GM23338 (cell line): ENCODE measurements around the gene DNAAF5. TPM values are rescaled to one million over a fixed set of nuclear protein-coding genes. Genes with fewer than 3 reads are reported as not detected.

Experiments
- ATAC-seq: fragments of 200-7000 bp; cut with Tn5 transposase; 3 replicates; pipeline ENCODE4 v1.9.1; 2020
- DNase-seq: peaks from one replicate; pipeline ENCODE4 v3.0.0-alpha.2; 2015; ENCODE audit warnings: low spot score
- H2AFZ ChIP-seq: fragments of 200-600 bp; sonication (generic); 2 replicates; pipeline ENCODE4 v1.8.0; 2016; ENCODE audit warnings: antibody characterized with exemption, mild to moderate bottlenecking, moderate library complexity
- H3F3A ChIP-seq: fragments of 200-600 bp; sonication (generic); replicated peaks from 2 replicates; pipeline ENCODE4 v1.8.0; 2017; ENCODE audit warnings: antibody characterized with exemption, mixed run types, low read depth
- H3K27ac ChIP-seq: fragments of 200-600 bp; sonication (generic); 2 replicates; pipeline ENCODE4 v1.6.1; 2016; ENCODE audit warnings: low read depth
- H3K27me3 ChIP-seq: fragments of 200-600 bp; sonication (generic); 2 replicates; pipeline ENCODE4 v1.8.0; 2016; ENCODE audit warnings: mild to moderate bottlenecking, mixed run types, moderate library complexity; ENCODE audit not compliant: insufficient read depth
- H3K36me3 ChIP-seq: fragments of 200-600 bp; sonication (generic); 2 replicates; pipeline ENCODE4 v1.8.0; 2016; ENCODE audit warnings: mild to moderate bottlenecking; ENCODE audit not compliant: insufficient read depth
- H3K4me1 ChIP-seq: fragments of 200-600 bp; sonication (generic); 2 replicates; pipeline ENCODE4 v1.8.0; 2016; ENCODE audit warnings: mild to moderate bottlenecking, moderate library complexity; ENCODE audit not compliant: insufficient read depth
- H3K4me2 ChIP-seq: fragments of 200-600 bp; sonication (generic); 2 replicates; pipeline ENCODE4 v1.7.1; 2017; ENCODE audit warnings: mixed run types
- H3K4me3 ChIP-seq: fragments of 200-600 bp; sonication (generic); 2 replicates; pipeline ENCODE4 v1.6.1; 2016; ENCODE audit warnings: mixed run types
- H3K79me2 ChIP-seq: fragments of 200-600 bp; sonication (generic); replicated peaks from 2 replicates; pipeline ENCODE4 v1.8.0; 2017; ENCODE audit warnings: mild to moderate bottlenecking; ENCODE audit not compliant: insufficient read depth
- H3K9me2 ChIP-seq: fragments of 200-600 bp; sonication (generic); 2 replicates; pipeline ENCODE4 v1.8.0; 2017; ENCODE audit not compliant: insufficient read depth
- H4K20me1 ChIP-seq: fragments of 200-600 bp; sonication (generic); replicated peaks from 2 replicates; pipeline ENCODE4 v1.8.0; 2017; ENCODE audit warnings: mild to moderate bottlenecking; ENCODE audit not compliant: insufficient read depth
- H3K27ac Mint-ChIP-seq: 2 replicates; pipeline ENCODE4 v1.8.0; 2020; ENCODE audit warnings: inconsistent platforms, mild to moderate bottlenecking, moderate library complexity, mixed read lengths
- H3K27me3 Mint-ChIP-seq: 3 replicates; pipeline ENCODE4 v1.8.0; 2022; ENCODE audit warnings: low read depth, mild to moderate bottlenecking, moderate library complexity, mixed read lengths, inconsistent platforms; ENCODE audit not compliant: insufficient read depth, poor library complexity
- H3K36me3 Mint-ChIP-seq: 3 replicates; pipeline ENCODE4 v1.8.0; 2021; ENCODE audit warnings: low read depth, mild to moderate bottlenecking, inconsistent platforms, moderate library complexity, mixed read lengths
- H3K4me1 Mint-ChIP-seq: 3 replicates; pipeline ENCODE4 v1.8.0; 2020; ENCODE audit warnings: mild to moderate bottlenecking, inconsistent platforms, mixed read lengths
- H3K4me3 Mint-ChIP-seq: 3 replicates; pipeline ENCODE4 v1.8.0; 2021; ENCODE audit warnings: moderate library complexity, mild to moderate bottlenecking, inconsistent platforms, mixed read lengths
- H3K9me3 Mint-ChIP-seq: 3 replicates; pipeline ENCODE4 v1.8.0; 2020; ENCODE audit warnings: moderate library complexity, mild to moderate bottlenecking, inconsistent platforms, mixed read lengths
- CTCF ChIP-seq, 2 experiments: fragments of 200-600 bp in 1 of 2; sonication (generic) in 1 of 2; conservative IDR thresholded peaks; 2 replicates each; pipeline versions ENCODE4 v1.5.1 to v1.6.1; 2016 to 2017; ENCODE audit warnings: antibody characterized with exemption in 2 of 2, low read depth in 2 of 2, mild to moderate bottlenecking in 2 of 2, moderate library complexity in 1 of 2
- EZH2phosphoT487 ChIP-seq: fragments of 200-600 bp; sonication (generic); IDR thresholded peaks from one replicate; pipeline ENCODE4 v1.8.1; 2018; ENCODE audit warnings: antibody characterized with exemption; ENCODE audit not compliant: unreplicated experiment
- JUNB ChIP-seq: IDR thresholded peaks from one replicate; pipeline ENCODE4 v1.6.1; 2016; ENCODE audit warnings: antibody characterized with exemption; ENCODE audit not compliant: unreplicated experiment
- NANOG ChIP-seq: IDR thresholded peaks from 2 replicates; pipeline ENCODE4 v1.6.1; 2016; ENCODE audit warnings: antibody characterized with exemption, borderline replicate concordance
- REST ChIP-seq: IDR thresholded peaks from one replicate; pipeline ENCODE4 v1.6.1; 2018; ENCODE audit warnings: antibody characterized with exemption; ENCODE audit not compliant: unreplicated experiment
- ZNF331 ChIP-seq: fragments of 250-450 bp; sonication (Bioruptor Pico); IDR thresholded peaks from 2 replicates; pipeline ENCODE4 v1.5.0; 2020; ENCODE audit warnings: low read depth, mild to moderate bottlenecking, moderate library complexity
- polyA plus RNA-seq: library from polyadenylated mRNA; unstranded; fragments of >200 nt; fragmentation: Nextera tagmentation; extraction: Ambion mirVana; gene quantifications from 2 replicates; pipeline ENCODE4 v1.2.1, GENCODE V29; 2016
- total RNA-seq: library from RNA; depleted of rRNA; stranded (reverse); fragments of >200 nt; shearing (Covaris generic); gene quantifications from 2 replicates; pipeline ENCODE4 v1.2.3, GENCODE V29; 2014
- TF ChIP-seq, protein P1 (sequence below): IDR thresholded peaks from 2 replicates; pipeline ENCODE4 v1.6.1; 2016; ENCODE audit warnings: antibody characterized with exemption
- TF ChIP-seq, protein P2 (sequence below): fragments of 250-450 bp; sonication (Bioruptor Pico); IDR thresholded peaks from 2 replicates; pipeline ENCODE4 v1.5.0; 2020; ENCODE audit warnings: mild to moderate bottlenecking, moderate library complexity

DNAAF5 gene
- total and polyA plus RNA-seq, 2 experiments from 2014 or later: 20.4 to 86.7 TPM

- no peak overlapping the region for H3K27ac ChIP-seq
- Mint-ChIP-seq H3K27ac (peak overlapping the region; percentile 75; the same call in 1 of the 2 replicates), H3K36me3 (peaks cover 69% of the 10 kb centered on the region)
Measured at GRCh38 chr7:725223-726005, 1.1 kb upstream of the DNAAF5 start.

More at GRCh38 chr7:725223-726005, 1.1 kb upstream of the DNAAF5 start:
- TF ChIP-seq NANOG (no peak), ZNF331 (CRISPR knock-in tag) (no peak), CTCF (conservative IDR thresholded peaks at IDR 0.05; ENCODE audit: low read depth in 2 of 2) (no peak), EZH2phosphoT487 (no peak), JUNB (no peak), REST (no peak)
- TF ChIP-seq, protein P1, sequence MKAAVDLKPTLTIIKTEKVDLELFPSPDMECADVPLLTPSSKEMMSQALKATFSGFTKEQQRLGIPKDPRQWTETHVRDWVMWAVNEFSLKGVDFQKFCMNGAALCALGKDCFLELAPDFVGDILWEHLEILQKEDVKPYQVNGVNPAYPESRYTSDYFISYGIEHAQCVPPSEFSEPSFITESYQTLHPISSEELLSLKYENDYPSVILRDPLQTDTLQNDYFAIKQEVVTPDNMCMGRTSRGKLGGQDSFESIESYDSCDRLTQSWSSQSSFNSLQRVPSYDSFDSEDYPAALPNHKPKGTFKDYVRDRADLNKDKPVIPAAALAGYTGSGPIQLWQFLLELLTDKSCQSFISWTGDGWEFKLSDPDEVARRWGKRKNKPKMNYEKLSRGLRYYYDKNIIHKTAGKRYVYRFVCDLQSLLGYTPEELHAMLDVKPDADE: no peak
- TF ChIP-seq, protein P2, sequence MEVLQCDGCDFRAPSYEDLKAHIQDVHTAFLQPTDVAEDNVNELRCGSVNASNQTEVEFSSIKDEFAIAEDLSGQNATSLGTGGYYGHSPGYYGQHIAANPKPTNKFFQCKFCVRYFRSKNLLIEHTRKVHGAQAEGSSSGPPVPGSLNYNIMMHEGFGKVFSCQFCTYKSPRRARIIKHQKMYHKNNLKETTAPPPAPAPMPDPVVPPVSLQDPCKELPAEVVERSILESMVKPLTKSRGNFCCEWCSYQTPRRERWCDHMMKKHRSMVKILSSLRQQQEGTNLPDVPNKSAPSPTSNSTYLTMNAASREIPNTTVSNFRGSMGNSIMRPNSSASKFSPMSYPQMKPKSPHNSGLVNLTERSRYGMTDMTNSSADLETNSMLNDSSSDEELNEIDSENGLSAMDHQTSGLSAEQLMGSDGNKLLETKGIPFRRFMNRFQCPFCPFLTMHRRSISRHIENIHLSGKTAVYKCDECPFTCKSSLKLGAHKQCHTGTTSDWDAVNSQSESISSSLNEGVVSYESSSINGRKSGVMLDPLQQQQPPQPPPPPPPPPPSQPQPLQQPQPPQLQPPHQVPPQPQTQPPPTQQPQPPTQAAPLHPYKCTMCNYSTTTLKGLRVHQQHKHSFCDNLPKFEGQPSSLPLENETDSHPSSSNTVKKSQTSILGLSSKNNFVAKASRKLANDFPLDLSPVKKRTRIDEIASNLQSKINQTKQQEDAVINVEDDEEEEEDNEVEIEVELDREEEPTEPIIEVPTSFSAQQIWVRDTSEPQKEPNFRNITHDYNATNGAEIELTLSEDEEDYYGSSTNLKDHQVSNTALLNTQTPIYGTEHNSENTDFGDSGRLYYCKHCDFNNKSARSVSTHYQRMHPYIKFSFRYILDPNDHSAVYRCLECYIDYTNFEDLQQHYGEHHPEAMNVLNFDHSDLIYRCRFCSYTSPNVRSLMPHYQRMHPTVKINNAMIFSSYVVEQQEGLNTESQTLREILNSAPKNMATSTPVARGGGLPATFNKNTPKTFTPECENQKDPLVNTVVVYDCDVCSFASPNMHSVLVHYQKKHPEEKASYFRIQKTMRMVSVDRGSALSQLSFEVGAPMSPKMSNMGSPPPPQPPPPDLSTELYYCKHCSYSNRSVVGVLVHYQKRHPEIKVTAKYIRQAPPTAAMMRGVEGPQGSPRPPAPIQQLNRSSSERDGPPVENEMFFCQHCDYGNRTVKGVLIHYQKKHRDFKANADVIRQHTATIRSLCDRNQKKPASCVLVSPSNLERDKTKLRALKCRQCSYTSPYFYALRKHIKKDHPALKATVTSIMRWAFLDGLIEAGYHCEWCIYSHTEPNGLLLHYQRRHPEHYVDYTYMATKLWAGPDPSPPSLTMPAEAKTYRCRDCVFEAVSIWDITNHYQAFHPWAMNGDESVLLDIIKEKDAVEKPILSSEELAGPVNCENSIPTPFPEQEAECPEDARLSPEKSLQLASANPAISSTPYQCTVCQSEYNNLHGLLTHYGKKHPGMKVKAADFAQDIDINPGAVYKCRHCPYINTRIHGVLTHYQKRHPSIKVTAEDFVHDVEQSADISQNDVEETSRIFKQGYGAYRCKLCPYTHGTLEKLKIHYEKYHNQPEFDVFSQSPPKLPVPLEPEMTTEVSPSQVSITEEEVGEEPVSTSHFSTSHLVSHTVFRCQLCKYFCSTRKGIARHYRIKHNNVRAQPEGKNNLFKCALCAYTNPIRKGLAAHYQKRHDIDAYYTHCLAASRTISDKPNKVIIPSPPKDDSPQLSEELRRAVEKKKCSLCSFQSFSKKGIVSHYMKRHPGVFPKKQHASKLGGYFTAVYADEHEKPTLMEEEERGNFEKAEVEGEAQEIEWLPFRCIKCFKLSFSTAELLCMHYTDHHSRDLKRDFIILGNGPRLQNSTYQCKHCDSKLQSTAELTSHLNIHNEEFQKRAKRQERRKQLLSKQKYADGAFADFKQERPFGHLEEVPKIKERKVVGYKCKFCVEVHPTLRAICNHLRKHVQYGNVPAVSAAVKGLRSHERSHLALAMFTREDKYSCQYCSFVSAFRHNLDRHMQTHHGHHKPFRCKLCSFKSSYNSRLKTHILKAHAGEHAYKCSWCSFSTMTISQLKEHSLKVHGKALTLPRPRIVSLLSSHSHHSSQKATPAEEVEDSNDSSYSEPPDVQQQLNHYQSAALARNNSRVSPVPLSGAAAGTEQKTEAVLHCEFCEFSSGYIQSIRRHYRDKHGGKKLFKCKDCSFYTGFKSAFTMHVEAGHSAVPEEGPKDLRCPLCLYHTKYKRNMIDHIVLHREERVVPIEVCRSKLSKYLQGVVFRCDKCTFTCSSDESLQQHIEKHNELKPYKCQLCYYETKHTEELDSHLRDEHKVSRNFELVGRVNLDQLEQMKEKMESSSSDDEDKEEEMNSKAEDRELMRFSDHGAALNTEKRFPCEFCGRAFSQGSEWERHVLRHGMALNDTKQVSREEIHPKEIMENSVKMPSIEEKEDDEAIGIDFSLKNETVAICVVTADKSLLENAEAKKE: no peak
- Histone ChIP-seq H3K27me3 (no peaks in the 10 kb centered on the region), H3K4me2 (peak overlapping the region; percentile 89), H3F3A (no peaks in the 10 kb centered on the region), H2AFZ (no peak overlapping the region), H3K36me3 (peaks cover 17% of the 10 kb centered on the region; the same call in 1 of the 2 replicates), H4K20me1 (no peaks in the 10 kb centered on the region), H3K79me2 (peaks cover 88% of the 10 kb centered on the region), H3K9me2 (peaks cover 7% of the 10 kb centered on the region; the same call in 1 of the 2 replicates), H3K4me1 (peaks cover 7% of the 10 kb centered on the region; the same call in 1 of the 2 replicates), H3K4me3 (peak overlapping the region; percentile 69)
- ATAC-seq (no peak), DNase-seq (no peak)
- Mint-ChIP-seq H3K4me1 (peaks cover 15% of the 10 kb centered on the region), H3K9me3 (peaks cover 57% of the 10 kb centered on the region), H3K4me3 (peak overlapping the region; percentile 77), H3K27me3 (peaks cover 28% of the 10 kb centered on the region)
